Measurements from ENCODE around the gene RIOK3. TPM values are rescaled to one million over a fixed set of nuclear protein-coding genes. Genes with fewer than 3 reads are reported as not detected.

The RIOK3 gene
- total RNA-seq, 4 donors from 2014 or later = 78.7 to 111 (median 90.3) TPM

- no peak for TF ChIP-seq CTCF (IDR thresholded peaks at IDR 0.05; ENCODE audit: low read depth)
Measured at GRCh38 chr18:23512641-23513040, 59.6 kb downstream of the RIOK3 start.

- no peak for TF ChIP-seq CTCF (IDR thresholded peaks at IDR 0.05; ENCODE audit: low read depth)
Measured at GRCh38 chr18:23515911-23516546, 62.9 kb downstream of the RIOK3 start.

GRCh38 chr18:23519734-23520133 lies 66.6 kb downstream of the RIOK3 start:
- no peak for TF ChIP-seq CTCF (IDR thresholded peaks at IDR 0.05; ENCODE audit: low read depth)

- no peak for TF ChIP-seq CTCF (IDR thresholded peaks at IDR 0.05; ENCODE audit: low read depth)
Measured at GRCh38 chr18:23521271-23521670, 68.2 kb downstream of the RIOK3 start.

- no peak for TF ChIP-seq CTCF (IDR thresholded peaks at IDR 0.05; ENCODE audit: low read depth)
Measured at GRCh38 chr18:23521907-23522306, 68.8 kb downstream of the RIOK3 start.

GRCh38 chr18:23523429-23524212 lies 70.5 kb downstream of the RIOK3 start:
- no peak for TF ChIP-seq CTCF (IDR thresholded peaks at IDR 0.05; ENCODE audit: low read depth)

GRCh38 chr18:23524213-23524707 lies 71.2 kb downstream of the RIOK3 start:
- no peak for TF ChIP-seq CTCF (IDR thresholded peaks at IDR 0.05; ENCODE audit: low read depth)

Measured in subcutaneous adipose tissue (tissue), 4 donors.